HG03064 (cell line): ENCODE data around the gene SRP9.
"Not testable (repeated sequence)": the region's sequence is repeated elsewhere in the genome, so short reads cannot be mapped to it uniquely, and the experiment has no call there.

ENCODE experiments used
- ATAC-seq: cut with Tn5 transposase; IDR thresholded peaks from one replicate; pipeline ENCODE4 v1.9.1; 2021; ENCODE audit warnings: low read depth; ENCODE audit not compliant: unreplicated experiment

SRP9 gene

GRCh38 chr1:225754940-225755641 lies 22.5 kb upstream of the SRP9 start:
- ATAC-seq: no peak

DNA sequence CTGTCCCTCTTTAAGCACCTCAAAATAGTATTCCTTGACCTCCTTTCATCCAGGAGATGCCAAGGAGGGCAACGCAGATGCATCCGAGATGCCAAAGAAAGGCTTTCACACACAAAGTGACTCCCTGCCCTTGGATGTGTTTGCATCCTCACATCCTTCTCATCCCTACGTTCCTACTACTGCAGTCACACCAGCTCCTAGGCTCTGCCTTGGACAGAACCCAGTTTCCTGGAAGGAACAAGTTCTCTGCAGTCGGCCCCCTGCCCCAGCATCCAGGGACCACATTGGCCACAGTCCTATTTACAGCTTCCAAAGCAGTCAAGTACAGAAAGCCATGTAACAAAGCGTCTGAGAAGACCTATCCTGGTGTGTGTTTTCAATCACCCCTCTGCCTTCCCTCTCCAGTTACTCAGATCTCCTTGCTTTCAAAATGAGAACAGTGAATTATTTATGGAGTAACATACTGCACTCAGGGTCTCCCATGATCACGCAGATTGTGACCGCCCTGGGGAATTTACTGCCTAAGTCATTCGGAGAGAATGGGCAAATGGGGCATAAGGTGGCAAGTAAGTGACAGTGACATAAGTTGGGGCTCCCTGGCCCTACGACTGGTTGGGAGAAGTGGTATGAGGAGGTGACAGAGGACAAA lies 21.8 kb upstream of the SRP9 start:
- no peak for ATAC-seq

- ATAC-seq: no peak
Measured at GRCh38 chr1:225757927-225758656, 19.5 kb upstream of the SRP9 start.

DNA sequence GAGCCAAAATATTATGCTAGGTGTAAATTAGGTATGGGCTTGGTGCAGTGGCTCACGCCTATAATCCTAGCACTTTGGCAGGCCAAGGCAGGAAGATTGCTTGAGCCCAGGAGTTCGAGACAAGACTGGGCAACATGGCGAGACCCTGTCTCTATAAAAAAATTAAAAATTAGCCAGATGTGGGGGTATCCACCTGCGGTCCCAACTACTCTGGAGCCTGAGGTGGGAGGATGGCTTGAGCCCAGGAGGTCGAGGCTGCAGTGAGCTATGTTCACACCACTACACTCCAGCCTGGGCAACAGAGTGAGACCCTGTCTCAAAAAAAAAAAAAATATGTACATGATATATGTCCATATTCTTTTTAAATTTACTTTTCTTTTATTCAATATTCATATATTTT lies 17.7 kb upstream of the SRP9 start:
- not testable (repeated sequence) for ATAC-seq

DNA sequence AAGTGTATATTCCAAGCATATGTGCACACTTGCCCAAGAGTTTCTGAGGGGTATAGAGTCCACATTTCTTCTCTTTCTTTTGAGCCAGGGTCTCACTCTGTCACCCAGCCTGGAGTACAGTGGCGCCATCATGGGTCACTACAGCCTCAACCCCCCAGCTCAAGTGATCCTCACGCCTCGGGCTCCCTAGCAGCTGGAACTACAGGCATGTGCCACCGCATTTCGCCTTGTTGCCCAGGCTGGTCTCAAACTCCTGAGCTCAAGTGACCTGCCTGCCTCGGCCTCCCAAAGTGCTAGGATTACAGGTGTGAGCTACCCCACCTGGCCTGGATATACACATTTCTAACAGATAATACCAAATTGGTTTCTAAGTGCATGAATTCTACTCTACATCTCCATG lies 17.1 kb upstream of the SRP9 start:
- ATAC-seq: no peak

- not testable (repeated sequence) for ATAC-seq
Measured at GRCh38 chr1:225761395-225761794, 16.2 kb upstream of the SRP9 start.

DNA sequence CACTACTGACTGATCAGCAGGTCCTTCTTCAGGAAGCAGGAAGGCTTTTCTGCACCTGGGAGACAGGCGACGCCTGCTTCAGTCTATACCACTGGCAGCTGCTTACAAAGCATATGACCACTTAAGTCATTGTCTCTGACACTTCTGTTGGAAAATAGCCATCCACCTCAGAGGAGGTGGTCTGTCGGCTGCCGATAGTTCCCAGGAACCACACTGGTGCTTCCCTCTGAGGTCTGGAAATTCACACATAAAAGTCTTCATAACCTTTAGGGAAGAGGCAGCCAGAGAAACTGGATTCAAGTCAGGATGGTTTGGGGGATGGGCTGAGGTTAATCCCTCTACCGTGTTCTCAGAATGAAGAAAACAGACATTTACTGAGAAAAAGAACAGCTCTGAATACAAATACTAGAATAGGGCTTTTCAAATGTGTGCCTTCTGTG lies 15.6 kb upstream of the SRP9 start:
- no peak for ATAC-seq

DNA sequence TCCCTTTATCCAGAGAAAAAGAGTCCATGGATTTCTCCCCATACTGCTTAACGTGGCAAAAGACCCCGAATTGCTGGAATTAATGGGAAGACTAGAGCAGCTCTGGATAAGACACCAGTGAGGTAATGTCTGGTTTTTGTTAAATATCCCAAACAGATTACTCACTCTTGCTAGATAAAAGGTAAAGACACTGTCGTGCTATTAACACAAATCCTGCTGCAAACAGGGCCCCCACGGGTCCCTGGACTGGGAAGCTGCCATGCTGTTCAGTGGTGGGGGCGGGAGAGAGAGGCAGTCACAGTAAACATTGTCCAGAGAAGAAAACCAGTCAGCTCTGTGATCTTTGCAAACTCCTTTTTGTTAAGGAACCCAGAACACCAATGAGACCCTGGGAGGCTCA lies 15.2 kb upstream of the SRP9 start:
- no peak for ATAC-seq

DNA sequence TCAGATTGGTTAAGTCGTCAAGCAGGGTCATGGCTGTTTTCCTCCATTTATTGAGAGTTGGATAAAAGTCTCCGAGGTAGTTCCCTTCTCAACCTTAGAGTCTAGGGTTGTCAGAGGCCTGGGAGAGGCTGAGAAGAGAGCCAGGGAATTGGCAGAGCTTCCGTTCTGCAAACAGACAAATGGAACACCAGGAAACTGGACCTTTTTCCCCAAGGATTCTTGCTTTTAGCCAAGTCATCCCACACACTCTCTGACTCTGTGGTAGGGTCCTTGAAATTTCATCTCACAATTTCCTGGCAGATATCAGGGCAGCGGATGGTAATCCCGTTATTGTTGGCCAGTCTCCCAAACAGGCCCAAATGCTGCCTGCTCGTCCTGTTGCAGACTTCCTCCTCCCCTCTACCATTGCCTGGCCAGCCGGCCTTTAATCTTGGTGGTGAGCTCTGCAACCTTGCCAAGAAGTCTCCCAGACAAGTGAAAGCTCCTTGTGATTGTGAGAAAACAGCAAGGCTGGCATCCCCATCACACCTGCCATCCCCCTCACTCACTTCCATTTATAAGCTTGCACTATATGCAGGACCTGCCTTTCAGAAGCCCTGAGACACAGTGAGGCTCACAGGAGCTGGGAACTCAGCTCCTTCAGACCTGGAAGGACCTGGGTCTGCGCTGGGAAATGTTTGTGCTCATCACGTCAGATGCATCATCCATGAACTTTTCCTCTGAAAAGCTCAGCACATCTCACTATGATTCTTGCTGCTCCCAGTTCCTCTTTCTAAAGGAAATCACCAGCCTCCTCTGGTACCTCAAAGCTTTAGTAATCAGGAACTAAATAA lies 13.7 kb upstream of the SRP9 start:
- no peak for ATAC-seq

- ATAC-seq: no peak
Measured at GRCh38 chr1:225765982-225766674, 11.5 kb upstream of the SRP9 start.

DNA sequence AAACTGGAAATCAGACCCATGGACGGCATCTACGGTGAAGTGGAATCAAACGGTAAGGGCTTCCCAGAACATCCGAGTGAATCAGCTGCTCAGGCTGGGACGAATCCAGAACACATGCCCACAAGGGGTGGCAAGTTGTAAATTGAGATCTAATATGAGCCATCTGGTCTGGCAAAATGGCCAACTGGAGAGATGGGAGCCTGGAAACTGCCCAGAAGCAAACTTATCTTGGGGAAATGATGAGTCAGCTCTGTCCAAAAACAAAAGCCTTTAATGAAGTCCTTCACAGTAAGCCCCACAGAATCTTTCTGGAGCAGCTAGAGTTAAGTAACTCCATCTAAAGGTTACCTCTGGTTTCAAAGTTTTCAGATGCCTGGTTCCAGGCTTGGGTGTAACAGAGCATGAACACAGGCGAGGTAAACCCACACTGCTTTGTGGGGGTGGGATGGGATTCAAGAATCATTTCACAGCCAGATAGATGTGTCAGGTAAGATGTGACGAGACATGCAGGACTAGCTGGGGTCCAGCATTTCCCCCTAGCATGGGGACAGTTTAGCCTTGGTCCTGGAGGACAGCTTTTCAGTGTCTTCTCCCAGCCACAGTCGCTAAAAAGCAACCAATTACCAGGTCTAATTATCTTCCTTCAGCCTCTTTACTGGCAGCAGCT lies 10.5 kb upstream of the SRP9 start:
- ATAC-seq: no peak

DNA sequence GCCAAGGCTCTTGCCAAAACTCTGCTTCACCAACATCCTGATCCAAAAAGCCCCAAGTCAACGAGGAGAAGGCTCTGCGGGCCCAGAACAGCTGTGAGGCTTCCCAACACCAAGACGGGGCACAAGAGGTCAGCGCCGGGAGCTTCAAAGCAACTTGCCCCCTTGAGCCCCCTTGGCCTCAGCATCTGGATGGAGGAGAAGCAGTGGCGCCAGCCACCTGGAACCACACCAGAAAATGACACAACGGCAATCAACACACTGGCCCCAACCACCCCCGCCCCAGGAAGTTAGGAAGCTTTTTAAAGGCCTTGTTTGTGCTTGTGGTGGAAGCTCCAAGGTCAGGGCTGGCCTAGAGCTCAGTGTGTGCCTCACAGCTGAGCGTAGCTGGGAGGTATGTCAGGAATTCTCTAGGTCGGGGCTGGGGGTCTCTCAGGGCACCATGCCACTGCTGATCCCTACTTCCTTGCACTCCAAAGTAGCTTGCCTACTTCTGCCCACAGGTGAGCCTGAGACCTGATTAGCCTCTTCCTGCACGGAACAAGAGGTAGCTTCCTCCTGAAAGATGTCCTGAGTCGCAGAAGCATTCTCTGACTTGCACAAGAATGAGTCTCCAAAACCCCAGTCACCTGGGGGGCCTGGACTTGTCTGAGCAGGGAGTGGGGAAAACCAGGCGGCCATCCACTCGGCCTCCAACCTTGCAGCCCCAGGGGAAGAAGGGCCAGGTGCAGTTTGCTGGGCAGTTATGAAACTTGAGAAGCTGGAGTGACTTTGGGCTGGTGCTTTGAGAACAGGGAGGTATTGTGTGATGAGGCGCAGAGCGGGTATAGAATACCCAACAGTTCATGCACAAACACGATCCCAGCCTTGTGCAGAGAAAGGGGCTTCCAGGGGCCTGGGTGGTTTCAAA lies 9.7 kb upstream of the SRP9 start:
- ATAC-seq: no peak

GRCh38 chr1:225768662-225769426 lies 8.8 kb upstream of the SRP9 start:
- no peak for ATAC-seq

DNA sequence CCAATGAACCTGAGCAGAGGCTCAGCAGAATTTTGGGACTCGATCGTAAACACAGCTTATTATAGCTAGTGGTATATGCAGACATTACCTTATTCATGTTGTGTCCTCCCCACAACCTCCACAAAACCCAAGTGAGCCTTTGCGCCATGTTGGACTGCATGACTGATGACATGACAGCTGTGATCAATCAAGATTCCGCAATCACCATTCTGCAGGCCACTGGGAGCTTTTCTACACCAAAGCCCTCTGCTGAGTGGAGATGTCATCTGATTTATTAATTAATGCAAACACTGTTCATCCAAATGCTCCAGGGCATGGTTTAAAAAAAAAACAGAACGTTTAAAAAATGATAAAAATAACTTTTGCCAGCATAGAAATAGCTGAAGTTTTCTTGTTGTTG lies 7.9 kb upstream of the SRP9 start:
- ATAC-seq: no peak

- ATAC-seq: no peak
Measured at GRCh38 chr1:225770561-225771248, 6.9 kb upstream of the SRP9 start.

- no peak for ATAC-seq
Measured at GRCh38 chr1:225771661-225772322, 5.8 kb upstream of the SRP9 start.

DNA sequence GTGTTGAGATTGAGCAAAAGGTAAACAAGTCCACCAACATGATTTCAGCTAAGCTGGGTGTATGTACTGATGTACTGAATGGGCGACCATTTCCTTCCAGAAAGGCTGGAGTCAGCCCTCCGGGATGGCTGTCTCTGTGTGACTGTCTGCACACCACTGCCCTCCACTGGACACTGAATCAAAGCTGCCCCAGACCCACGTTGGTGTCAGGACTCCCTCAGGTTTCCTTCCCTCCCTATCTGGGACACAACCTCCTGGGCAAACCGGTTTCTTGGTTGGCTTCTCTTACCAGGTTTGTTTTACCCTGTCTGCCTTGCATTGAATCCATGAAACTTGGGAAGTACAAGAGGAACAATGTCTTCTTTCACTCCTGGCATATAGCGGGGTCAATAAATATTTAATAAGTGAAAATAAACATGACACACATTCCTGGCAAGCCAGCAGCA lies 5.3 kb upstream of the SRP9 start:
- ATAC-seq: no peak
